SK-N-SH (cell line): ENCODE measurements around the gene ABHD16B. TPM values are rescaled to one million over a fixed set of nuclear protein-coding genes. Genes with fewer than 3 reads are reported as not detected.

Experiments
- CTCF ChIA-PET: fragments of 300-600, 350-600 bp; formaldehyde crosslinking; extraction: SDS; loops from one replicate; lab custom pipeline; 2021; lab: Yijun Ruan, JAX
- POLR2A ChIA-PET: fragments of 350-600 bp; sonication (Branson Sonifier 250); formaldehyde crosslinking; extraction: SDS; loops from one replicate; lab custom pipeline; 2020; ENCODE audit warnings: antibody characterized with exemption, inconsistent platforms; lab: Yijun Ruan, JAX
- DNase-seq: peaks from one replicate; pipeline ENCODE4 v3.0.0; 2012
- H2AFZ ChIP-seq: fragments of 200-600 bp; sonication (generic); 2 replicates; pipeline ENCODE4 v1.8.1; 2016; ENCODE audit warnings: antibody characterized with exemption, mild to moderate bottlenecking, low read depth
- H3F3A ChIP-seq: fragments of 200-600 bp; sonication (generic); replicated peaks from 2 replicates; pipeline ENCODE3; 2016; ENCODE audit warnings: antibody characterized with exemption, mild to moderate bottlenecking; ENCODE audit not compliant: insufficient read depth
- H3K27ac ChIP-seq, 2 experiments: fragments of 200-500 bp in 1 of 2; fragments of 200-600 bp in 1 of 2; sonication (Bioruptor generic) in 1 of 2; sonication (generic), shearing (Covaris generic) in 1 of 2; 2 replicates each; pipeline versions ENCODE4 v1.5.1 to v1.6.1; 2014 to 2016; ENCODE audit warnings: low read depth in 2 of 2, inconsistent platforms in 1 of 2, low read length in 1 of 2, mild to moderate bottlenecking in 1 of 2, mixed read lengths in 1 of 2
- H3K27me3 ChIP-seq: fragments of 200-600 bp; sonication (generic), shearing (Covaris generic); 2 replicates; pipeline ENCODE4 v1.6.1; 2016; ENCODE audit warnings: mixed run types; ENCODE audit not compliant: insufficient read depth
- H3K36me3 ChIP-seq, 2 experiments: fragments of 200-500 bp in 1 of 2; fragments of 200-600 bp in 1 of 2; sonication (Bioruptor generic) in 1 of 2; sonication (generic) in 1 of 2; replicated peaks in 1 of 2; 2 replicates each; pipeline versions ENCODE3 to v1.5.1; 2014 to 2016; ENCODE audit warnings: low read length in 1 of 2, mild to moderate bottlenecking in 1 of 2; ENCODE audit not compliant: insufficient read depth in 2 of 2, control insufficient read depth in 1 of 2
- H3K4me1 ChIP-seq, 2 experiments: fragments of 200-500 bp in 1 of 2; fragments of 200-600 bp in 1 of 2; sonication (Bioruptor generic) in 1 of 2; sonication (generic), shearing (Covaris generic) in 1 of 2; 2 replicates each; pipeline versions ENCODE4 v1.5.1 to v1.6.1; 2014 to 2016; ENCODE audit warnings: low read depth in 1 of 2, low read length in 1 of 2, mixed run types in 1 of 2; ENCODE audit not compliant: insufficient read depth in 2 of 2, control insufficient read depth in 1 of 2
- H3K4me2 ChIP-seq: fragments of 200-600 bp; sonication (generic), shearing (Covaris generic); 2 replicates; pipeline ENCODE4 v1.6.1; 2017; ENCODE audit warnings: mixed run types
- H3K4me3 ChIP-seq, 2 experiments: fragments of 200-500 bp in 1 of 2; fragments of 200-600 bp in 1 of 2; sonication (Bioruptor generic) in 1 of 2; sonication (generic), shearing (Covaris generic) in 1 of 2; 2 replicates each; pipeline versions ENCODE4 v1.5.1 to v1.8.1; 2014 to 2016; ENCODE audit warnings: low read depth in 2 of 2, inconsistent platforms in 1 of 2, low read length in 1 of 2, mild to moderate bottlenecking in 1 of 2, mixed read lengths in 1 of 2, moderate library complexity in 1 of 2
- H3K79me2 ChIP-seq: fragments of 200-600 bp; sonication (generic); 2 replicates; pipeline ENCODE4 v1.8.1; 2017; ENCODE audit warnings: mild to moderate bottlenecking; ENCODE audit not compliant: insufficient read depth
- H3K9ac ChIP-seq: fragments of 200-600 bp; sonication (generic); 2 replicates; pipeline ENCODE4 v1.6.1; 2017; ENCODE audit warnings: mixed run types
- H3K9me2 ChIP-seq: fragments of 200-600 bp; sonication (generic); 2 replicates; pipeline ENCODE4 v1.6.1; 2017; ENCODE audit warnings: mixed run types
- H3K9me3 ChIP-seq: fragments of 200-600 bp; sonication (generic); 2 replicates; pipeline ENCODE4 v1.6.1; 2017; ENCODE audit warnings: mixed run types, mild to moderate bottlenecking, moderate library complexity
- H4K20me1 ChIP-seq: fragments of 200-600 bp; sonication (generic); 2 replicates; pipeline ENCODE4 v1.6.1; 2017; ENCODE audit warnings: mild to moderate bottlenecking, mixed run types; ENCODE audit not compliant: insufficient read depth
- EZH2phosphoT487 ChIP-seq: fragments of 200-600 bp; sonication (generic); IDR thresholded peaks from 2 replicates; pipeline ENCODE4 v1.6.1; 2017; ENCODE audit warnings: low read depth, mixed run types, mild to moderate bottlenecking, antibody characterized with exemption, moderate library complexity, borderline replicate concordance
- FOXJ3 ChIP-seq: sonication (generic); formaldehyde crosslinking; IDR thresholded peaks from 2 replicates; pipeline ENCODE4 v1.5.1; 2020; ENCODE audit warnings: mild to moderate bottlenecking, missing genetic modification reagents
- FOXM1 ChIP-seq: IDR thresholded peaks from 2 replicates; pipeline ENCODE4 v1.4.0; 2012; ENCODE audit warnings: low read depth, mild to moderate bottlenecking
- GATA2 ChIP-seq: sonication (generic); formaldehyde crosslinking; IDR thresholded peaks from 2 replicates; pipeline ENCODE4 v1.5.0; 2020; ENCODE audit warnings: mild to moderate bottlenecking, missing genetic modification reagents
- MEF2A ChIP-seq: IDR thresholded peaks from 2 replicates; pipeline ENCODE4 v1.4.0; 2012; ENCODE audit warnings: low read depth, borderline replicate concordance
- MXI1 ChIP-seq: IDR thresholded peaks from 2 replicates; pipeline ENCODE4 v1.6.1; 2012; ENCODE audit warnings: mild to moderate bottlenecking, low read depth, low read length, improper control_type of control experiment
- REST ChIP-seq: IDR thresholded peaks from 2 replicates; pipeline ENCODE4 v1.6.1; 2012; ENCODE audit warnings: mild to moderate bottlenecking, low read depth, low read length, moderate library complexity
- ZBTB33 ChIP-seq: IDR thresholded peaks from 2 replicates; pipeline ENCODE4 v1.4.0; 2012; ENCODE audit warnings: low read depth, borderline replicate concordance
- WGBS: methylation state at CpG from one replicate; pipeline ENCODE4 v1.1.6; 2017; ENCODE audit warnings: low lambda C conversion rate; 5-methylcytosine and 5-hydroxymethylcytosine counted together
- polyA plus RNA-seq, 3 experiments: library from polyadenylated mRNA; depleted of rRNA; stranded (reverse); fragments of >200 nt; gene quantifications; 2 replicates each; pipeline ENCODE4 v1.2.3, GENCODE V29; 2012
- TF ChIP-seq, protein P1 (sequence below): IDR thresholded peaks from 2 replicates; pipeline ENCODE4; 2012
- TF ChIP-seq, protein P2 (sequence below): IDR thresholded peaks from 2 replicates; pipeline ENCODE4 v1.4.0; 2012; ENCODE audit warnings: low read depth, borderline replicate concordance

Gene ABHD16B
- polyA plus RNA-seq, 1 of the 3 experiments (the other 2 are of a cell fraction): not detected

- H3F3A ChIP-seq: no peaks in the 10 kb centered on the region
- ChIA-PET CTCF (interaction anchor here (1.0 to 2.9 kb wide), 3 partner anchors 8 to 108 kb away, joined by 3 to 7 read pairs (median 3); no protein-coding TSS in a partner anchor), POLR2A (no interaction called here)
- H3K79me2 ChIP-seq: peaks cover 48% of the 10 kb centered on the region; the same call in 1 of the 2 replicates
- no peak overlapping the region for H3K9ac ChIP-seq
- TF ChIP-seq EZH2phosphoT487 (no peak), MXI1 (no peak), ZBTB33 (no peak), GATA2 (CRISPR knock-in tag) (no peak), FOXM1 (no peak), MEF2A (no peak), REST (no peak), FOXJ3 (CRISPR knock-in tag) (no peak)
- TF ChIP-seq, protein P1, sequence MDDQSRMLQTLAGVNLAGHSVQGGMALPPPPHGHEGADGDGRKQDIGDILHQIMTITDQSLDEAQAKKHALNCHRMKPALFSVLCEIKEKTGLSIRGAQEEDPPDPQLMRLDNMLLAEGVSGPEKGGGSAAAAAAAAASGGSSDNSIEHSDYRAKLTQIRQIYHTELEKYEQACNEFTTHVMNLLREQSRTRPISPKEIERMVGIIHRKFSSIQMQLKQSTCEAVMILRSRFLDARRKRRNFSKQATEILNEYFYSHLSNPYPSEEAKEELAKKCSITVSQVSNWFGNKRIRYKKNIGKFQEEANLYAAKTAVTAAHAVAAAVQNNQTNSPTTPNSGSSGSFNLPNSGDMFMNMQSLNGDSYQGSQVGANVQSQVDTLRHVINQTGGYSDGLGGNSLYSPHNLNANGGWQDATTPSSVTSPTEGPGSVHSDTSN: no peak
- TF ChIP-seq, protein P2, sequence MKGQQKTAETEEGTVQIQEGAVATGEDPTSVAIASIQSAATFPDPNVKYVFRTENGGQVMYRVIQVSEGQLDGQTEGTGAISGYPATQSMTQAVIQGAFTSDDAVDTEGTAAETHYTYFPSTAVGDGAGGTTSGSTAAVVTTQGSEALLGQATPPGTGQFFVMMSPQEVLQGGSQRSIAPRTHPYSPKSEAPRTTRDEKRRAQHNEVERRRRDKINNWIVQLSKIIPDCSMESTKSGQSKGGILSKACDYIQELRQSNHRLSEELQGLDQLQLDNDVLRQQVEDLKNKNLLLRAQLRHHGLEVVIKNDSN: no peak
- no peak overlapping the region for H3K4me3 ChIP-seq
- DNase-seq: no peak
- H2AFZ ChIP-seq: no peak overlapping the region
- H3K4me2 ChIP-seq: no peak overlapping the region
- peaks cover 6 to 68% of the 10 kb centered on the region in 2 experiments for H3K36me3 ChIP-seq
- H3K9me2 ChIP-seq: no peaks in the 10 kb centered on the region
- H3K4me1 ChIP-seq: peaks cover 0 to 11% of the 10 kb centered on the region in 2 experiments; a peak in 1 of 4 replicates
- H3K27ac ChIP-seq: no peak overlapping the region
- H4K20me1 ChIP-seq: peaks cover 50% of the 10 kb centered on the region
- no peaks in the 10 kb centered on the region for H3K9me3 ChIP-seq
- WGBS: 100% methylated on average over 3 of the region's 6 CpGs
- H3K27me3 ChIP-seq: no peaks in the 10 kb centered on the region
Measured at GRCh38 chr20:63883201-63883593, 21.9 kb downstream of the ABHD16B start.
